KOPT-K1 (cell line): ENCODE measurements around the gene CENPH.
"Not testable (repeated sequence)": the region's sequence is repeated elsewhere in the genome, so short reads cannot be mapped to it uniquely, and the experiment has no call there.

Source experiments
- H3K27ac ChIP-seq: fragments of 200-600 bp; sonication (generic); 2 replicates; pipeline ENCODE4 v1.5.1; 2016; ENCODE audit warnings: antibody characterized with exemption, mild to moderate bottlenecking, low read depth, low read length; ENCODE audit not compliant: poor library complexity, severe bottlenecking
- H3K36me3 ChIP-seq: fragments of 200-600 bp; sonication (generic); 2 replicates; pipeline ENCODE4 v1.5.1; 2017; ENCODE audit warnings: antibody characterized with exemption, mild to moderate bottlenecking, low read length, moderate library complexity; ENCODE audit not compliant: insufficient read depth
- H3K9me3 ChIP-seq: fragments of 200-600 bp; sonication (generic); 2 replicates; pipeline ENCODE4 v1.5.1; 2017; ENCODE audit warnings: antibody characterized with exemption, low read length, mild to moderate bottlenecking; ENCODE audit not compliant: insufficient read depth, poor library complexity, severe bottlenecking

Gene CENPH

GRCh38 chr5:69189162-69190086 is at the start of gene CENPH:
TSS of gene CENPH (plus strand) at chr5:69189583. CDS start at chr5:69189635, 52 bp downstream.
- Histone ChIP-seq H3K27ac (peak within 1 kb of the TSS; percentile 88), H3K9me3 (no peaks in the 10 kb centered on the region), H3K36me3 (peaks cover 30% of the 10 kb centered on the region)

GRCh38 chr5:69140239-69140638 is 49.1 kb upstream of the CENPH start:
- H3K36me3 ChIP-seq, H3K27ac ChIP-seq, H3K9me3 ChIP-seq: not testable (repeated sequence)

- H3K9me3 ChIP-seq, result peaks cover 7% of the 10 kb centered on the region
Observed at GRCh38 chr5:69140827-69141226, 48.6 kb upstream of the CENPH start.

GRCh38 chr5:69148576-69148975 is 40.8 kb upstream of the CENPH start:
- H3K9me3 ChIP-seq, H3K27ac ChIP-seq, H3K36me3 ChIP-seq: not testable (repeated sequence)

More at GRCh38 chr5:69140827-69141226, 48.6 kb upstream of the CENPH start:
- Histone ChIP-seq H3K27ac (no peak overlapping the region), H3K36me3 (peaks cover 6% of the 10 kb centered on the region; the same call in 1 of the 2 replicates)

DNA sequence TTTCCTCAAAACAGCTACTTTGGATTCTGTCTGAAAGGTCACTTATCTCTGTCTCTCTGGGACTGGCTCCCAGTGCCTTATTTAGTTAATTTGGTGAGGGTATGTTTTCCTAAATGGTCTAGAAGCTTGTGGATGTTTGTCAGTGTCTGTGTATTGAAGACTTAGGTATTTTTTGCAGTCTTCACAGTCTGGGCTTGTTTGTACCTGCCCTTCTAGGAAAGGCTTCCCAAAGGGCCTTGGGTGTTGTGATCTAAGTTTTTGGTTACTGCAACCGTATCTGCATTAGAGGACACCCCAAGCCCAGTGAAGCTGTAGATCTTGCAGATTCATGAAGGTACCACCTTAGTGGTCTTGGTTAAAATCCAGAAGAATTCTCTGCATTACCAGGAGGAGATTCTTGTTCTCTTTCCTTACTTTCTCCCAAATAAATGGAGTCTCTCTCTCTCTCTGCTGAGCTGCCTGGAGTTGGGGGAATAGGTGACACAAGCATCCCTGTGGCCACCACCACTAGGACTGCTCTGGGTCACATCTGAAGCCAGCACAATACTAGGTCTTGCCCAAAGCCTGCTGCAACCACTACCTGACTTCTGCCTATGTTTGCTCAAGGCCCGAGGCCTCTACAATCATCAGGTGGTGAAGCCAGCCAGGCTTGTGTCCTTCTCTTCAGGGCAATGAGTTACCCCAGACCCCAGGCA is 40.3 kb upstream of the CENPH start:
- H3K27ac ChIP-seq, result no peak overlapping the region
- no peaks in the 10 kb centered on the region for H3K9me3 ChIP-seq
- no peaks in the 10 kb centered on the region for H3K36me3 ChIP-seq

GRCh38 chr5:69149676-69150010 is 39.7 kb upstream of the CENPH start:
- Histone ChIP-seq H3K9me3 (no peaks in the 10 kb centered on the region), H3K36me3 (no peaks in the 10 kb centered on the region), H3K27ac (no peak overlapping the region)

GRCh38 chr5:69152731-69153130 is 36.7 kb upstream of the CENPH start:
- Histone ChIP-seq H3K36me3 (no peaks in the 10 kb centered on the region), H3K9me3 (no peaks in the 10 kb centered on the region), H3K27ac (no peak overlapping the region)

- no peaks in the 10 kb centered on the region for H3K36me3 ChIP-seq
- H3K27ac ChIP-seq, result no peak overlapping the region
- H3K9me3 ChIP-seq, result no peaks in the 10 kb centered on the region
Observed at GRCh38 chr5:69156456-69156855, 32.9 kb upstream of the CENPH start.

DNA sequence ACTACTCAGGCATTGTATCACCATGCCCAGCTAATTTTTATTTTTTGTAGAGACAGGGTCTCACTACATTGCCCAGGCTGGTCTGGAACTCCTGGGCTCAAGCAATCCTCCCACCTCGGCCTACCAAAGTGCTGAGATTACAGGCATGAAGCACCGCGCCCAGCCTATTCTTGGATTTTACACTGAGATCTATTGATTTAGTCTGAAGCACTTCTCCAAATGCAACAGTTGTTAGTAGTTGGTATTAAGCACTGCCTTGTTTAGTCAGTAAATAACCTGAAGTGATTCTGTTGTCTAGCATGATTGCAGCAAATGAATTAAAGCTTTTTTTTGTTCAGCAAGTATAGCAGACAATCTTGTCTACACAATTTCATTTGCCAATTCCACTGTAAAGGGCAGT is 31.3 kb upstream of the CENPH start:
- no peaks in the 10 kb centered on the region for H3K9me3 ChIP-seq
- no peaks in the 10 kb centered on the region for H3K36me3 ChIP-seq
- H3K27ac ChIP-seq, result no peak overlapping the region

DNA sequence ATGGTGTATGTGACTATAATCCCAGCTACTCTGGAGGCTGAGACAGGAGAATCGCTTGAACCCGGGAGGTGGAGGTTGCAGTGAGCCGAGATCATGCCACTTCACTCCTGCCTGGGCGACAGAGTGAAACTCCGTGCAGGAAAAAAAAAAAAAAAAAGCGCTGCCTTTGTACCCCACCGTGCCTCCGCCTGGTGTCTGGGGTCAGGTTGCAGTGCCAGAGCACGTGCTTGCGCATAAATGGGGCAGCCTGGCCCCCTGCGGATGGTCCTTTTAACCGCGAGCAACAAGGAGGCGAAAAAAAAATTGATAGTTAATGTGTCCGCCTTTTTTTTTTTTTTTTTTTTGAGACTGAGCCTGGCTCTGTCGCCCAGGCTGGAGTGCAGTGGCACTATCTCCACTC is 28.7 kb upstream of the CENPH start:
- Histone ChIP-seq H3K9me3 (no peaks in the 10 kb centered on the region), H3K27ac (no peak overlapping the region), H3K36me3 (no peaks in the 10 kb centered on the region)

DNA sequence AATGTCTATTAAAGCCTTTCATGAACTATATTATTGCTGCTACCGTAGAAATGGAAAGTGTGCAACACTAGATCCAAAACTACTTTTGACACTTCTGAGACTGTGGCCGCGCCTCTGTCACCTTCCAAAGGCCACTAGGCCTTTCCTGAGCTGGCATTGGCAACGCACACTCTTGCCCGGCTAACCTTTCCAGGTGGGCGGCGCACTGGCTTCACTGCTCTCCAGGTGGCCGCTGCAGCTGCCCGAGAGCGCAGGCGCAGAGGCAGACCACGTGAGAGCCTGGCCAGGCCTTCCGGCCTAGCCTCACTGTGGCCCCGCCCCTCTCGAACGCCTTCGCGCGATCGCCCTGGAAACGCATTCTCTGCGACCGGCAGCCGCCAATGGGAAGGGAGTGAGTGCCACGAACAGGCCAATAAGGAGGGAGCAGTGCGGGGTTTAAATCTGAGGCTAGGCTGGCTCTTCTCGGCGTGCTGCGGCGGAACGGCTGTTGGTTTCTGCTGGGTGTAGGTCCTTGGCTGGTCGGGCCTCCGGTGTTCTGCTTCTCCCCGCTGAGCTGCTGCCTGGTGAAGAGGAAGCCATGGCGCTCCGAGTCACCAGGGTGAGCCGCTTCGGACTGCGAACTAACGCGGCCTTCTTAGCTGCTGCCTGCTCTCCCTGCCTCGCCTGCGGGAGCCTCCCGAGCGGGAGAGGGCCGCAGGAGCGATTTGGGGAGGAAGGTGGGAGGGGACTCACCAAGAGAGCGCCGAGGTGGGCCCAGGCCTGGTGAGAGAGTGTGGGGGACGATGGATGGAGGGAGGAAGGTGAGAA is 22.5 kb upstream of the CENPH start, which contains the start of gene CCNB1:
Gene CCNB1, plus strand, starts transcription at position 465 of the 807 bp plus-strand sequence. Its CDS starts 113 bp downstream, at position 578.
- H3K36me3 ChIP-seq, result peaks cover 41% of the 10 kb centered on the region
- H3K9me3 ChIP-seq, result no peaks in the 10 kb centered on the region
- H3K27ac ChIP-seq, result peak within 1 kb of the TSS; percentile 97

DNA sequence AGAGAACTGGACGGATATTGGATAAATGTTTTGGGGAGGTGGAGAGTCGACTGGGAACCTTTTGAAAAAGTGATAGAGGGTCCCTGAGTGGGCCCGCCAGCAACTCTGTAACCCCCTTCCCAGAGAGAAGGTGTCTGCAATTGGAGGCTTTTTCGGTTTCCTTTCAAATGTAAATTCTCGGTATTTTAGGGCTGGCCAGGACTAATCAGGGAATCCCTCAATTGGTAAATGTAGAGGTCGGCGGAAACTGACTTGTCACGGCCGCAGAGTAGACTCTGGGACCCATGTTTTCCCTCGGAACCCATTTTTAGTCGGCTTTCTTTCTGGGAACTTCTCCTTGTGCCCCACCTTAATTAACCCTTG is 21.9 kb upstream of the CENPH start:
- H3K36me3 ChIP-seq, result peaks cover 47% of the 10 kb centered on the region

GRCh38 chr5:69167929-69168328 is 21.5 kb upstream of the CENPH start:
- Histone ChIP-seq H3K27ac (peak overlapping the region; percentile 97), H3K9me3 (no peaks in the 10 kb centered on the region), H3K36me3 (peaks cover 51% of the 10 kb centered on the region)

More for the DNA sequence above, 21.9 kb upstream of the CENPH start:
- peak overlapping the region; percentile 97 for H3K27ac ChIP-seq
- no peaks in the 10 kb centered on the region for H3K9me3 ChIP-seq

DNA sequence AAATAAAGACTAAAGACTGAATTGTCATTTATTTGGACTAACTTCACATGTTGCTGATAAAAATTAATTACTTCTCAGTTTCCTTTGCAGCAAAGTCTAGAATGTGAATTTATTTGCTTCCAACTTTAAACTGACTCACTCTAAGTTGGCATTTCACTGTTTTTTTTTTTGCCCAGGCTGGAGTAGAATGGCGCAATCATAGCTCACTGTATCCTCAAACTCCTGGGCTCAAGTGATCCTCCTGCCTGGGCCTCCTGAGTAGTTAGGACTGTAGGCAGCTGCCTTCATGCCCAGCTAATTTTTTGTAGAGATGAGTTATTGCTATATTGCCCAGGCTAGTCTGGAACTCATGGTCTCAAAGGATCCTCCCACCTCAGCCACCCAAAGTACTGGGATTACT is 18.9 kb upstream of the CENPH start:
- Histone ChIP-seq H3K27ac (no peak overlapping the region), H3K36me3 (peaks cover 77% of the 10 kb centered on the region)

DNA sequence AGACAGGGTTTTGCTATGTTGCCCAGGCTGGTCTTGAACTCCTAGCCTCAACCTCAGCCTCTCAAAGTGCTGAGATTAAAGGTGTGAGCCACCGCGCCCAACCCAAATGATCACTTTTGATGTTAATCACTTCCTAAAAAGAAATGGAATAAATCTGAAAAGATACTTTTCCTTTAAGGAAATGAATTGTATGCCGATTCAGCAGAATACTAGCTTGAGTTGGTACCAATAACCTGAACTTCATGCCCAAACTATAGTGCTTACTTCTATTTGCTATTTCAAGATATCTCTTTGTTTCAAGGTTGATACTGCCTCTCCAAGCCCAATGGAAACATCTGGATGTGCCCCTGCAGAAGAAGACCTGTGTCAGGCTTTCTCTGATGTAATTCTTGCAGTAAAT is 18.4 kb upstream of the CENPH start:
- Histone ChIP-seq H3K27ac (no peak overlapping the region), H3K9me3 (no peaks in the 10 kb centered on the region), H3K36me3 (peaks cover 82% of the 10 kb centered on the region)

More for the DNA sequence above, 18.9 kb upstream of the CENPH start:
- H3K9me3 ChIP-seq, result no peaks in the 10 kb centered on the region
